HG02981 (cell line): ENCODE data around the gene BCL2L14.

ENCODE experiments used
- ATAC-seq: cut with Tn5 transposase; IDR thresholded peaks from one replicate; pipeline ENCODE4 v1.9.1; 2021; ENCODE audit warnings: mild to moderate bottlenecking, moderate library complexity; ENCODE audit not compliant: unreplicated experiment

BCL2L14 gene

DNA sequence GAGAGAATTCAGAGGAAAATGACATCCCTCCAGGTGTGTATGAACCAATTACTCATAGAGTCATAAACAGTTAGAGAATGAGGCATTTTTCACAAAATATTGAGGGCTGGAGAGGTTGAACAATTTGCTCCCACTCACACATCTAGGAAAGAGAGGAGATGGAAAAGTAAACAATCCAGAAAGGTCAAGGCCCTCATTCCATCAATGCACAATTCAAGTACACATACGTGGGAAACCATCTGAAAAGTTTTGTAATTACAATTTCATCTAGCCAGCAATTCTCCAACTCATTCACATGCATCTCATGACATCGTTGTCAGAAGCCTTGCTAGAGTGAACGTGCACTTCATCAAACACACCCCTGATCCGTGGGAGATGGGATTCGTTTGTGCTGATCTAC lies 15.7 kb upstream of the BCL2L14 start:
- no peak for ATAC-seq

DNA sequence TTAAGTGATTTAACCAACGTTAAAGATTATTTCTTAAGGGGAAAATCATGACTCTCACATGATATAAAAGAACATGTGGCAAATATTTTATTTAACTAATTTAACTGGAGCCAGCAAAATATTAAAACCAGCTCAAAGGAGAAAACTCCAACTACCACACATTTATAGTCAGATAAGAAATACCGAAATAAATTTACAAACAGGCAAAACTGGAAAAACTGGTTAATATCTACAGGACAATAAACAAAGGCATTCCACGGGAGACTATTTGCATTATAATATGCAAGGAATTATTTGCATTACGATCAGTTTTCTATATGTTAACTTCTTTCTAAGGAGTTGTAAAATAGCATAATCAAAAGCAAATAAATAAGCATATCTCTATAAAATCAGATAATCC lies 13.8 kb upstream of the BCL2L14 start:
- ATAC-seq, result no peak

- no peak for ATAC-seq
Observed at GRCh38 chr12:12064596-12064995, 6.1 kb upstream of the BCL2L14 start.

- no peak for ATAC-seq
Observed at GRCh38 chr12:12068751-12069150, 2.0 kb upstream of the BCL2L14 start.

DNA sequence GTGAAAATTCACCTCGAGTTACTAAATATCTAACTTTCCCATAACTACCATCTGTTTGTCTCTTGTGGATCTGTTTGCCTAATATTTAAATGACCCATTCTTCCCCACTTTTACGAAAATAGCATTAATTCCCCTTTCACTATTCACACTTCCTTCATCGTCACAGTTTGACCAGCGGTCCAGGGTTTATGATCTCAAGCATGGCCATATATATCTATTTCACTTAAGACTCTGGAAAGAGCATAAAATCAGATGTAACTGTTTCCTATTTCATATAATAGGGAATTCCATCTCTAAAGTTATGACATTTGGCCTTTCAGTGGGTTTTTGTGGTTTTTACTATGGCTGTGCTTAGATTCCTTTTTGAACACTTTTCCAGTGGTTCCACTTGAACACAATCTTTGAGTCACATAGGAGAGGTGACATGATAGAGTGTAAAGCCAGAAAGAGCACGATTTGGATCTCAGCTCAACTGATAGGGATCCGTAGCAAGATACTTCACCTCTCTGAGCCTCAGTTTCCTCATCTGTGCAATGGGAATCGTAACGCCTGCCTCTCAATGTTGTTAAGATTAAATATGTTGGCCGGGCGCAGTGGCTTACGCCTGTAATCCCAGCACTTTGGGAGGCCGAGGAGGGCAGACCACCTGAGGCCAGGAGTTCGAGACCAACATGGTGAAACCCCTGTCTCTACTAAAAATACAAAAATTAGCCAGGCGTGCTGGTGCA lies 754 bp upstream of the BCL2L14 start:
- ATAC-seq, result no peak

DNA sequence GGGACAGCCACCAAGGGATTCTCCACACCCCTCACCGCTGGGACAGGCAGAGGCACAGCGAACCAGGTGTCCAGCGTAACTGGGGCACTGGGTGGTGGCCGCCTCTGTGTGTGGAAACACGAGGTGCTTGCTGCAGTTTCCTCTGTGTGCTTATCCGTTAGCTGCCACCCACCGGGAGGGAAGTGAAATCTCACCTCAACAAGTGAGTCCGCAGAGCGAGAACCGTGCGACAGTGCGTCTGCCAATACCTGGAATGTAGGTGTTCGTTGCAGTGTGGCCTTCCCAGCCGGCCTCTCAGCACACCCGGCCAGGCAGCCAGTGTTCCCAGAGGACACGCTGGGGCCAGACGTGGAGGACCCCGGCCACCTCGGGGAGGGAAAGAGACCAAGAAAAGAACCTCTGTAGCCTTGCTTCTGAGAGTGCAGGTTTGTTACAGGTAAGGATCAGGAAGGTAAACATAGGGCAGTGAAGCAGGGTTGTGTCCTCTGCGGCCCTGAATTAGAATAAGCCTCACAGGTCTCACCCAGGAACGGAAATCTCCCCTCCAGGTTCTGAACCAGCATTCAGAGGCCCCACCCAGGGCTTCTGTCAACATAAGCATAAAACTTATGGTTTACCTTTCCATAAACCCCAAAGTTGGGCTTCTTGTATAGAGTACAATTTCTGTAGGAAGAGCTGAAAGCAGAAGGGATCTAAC lies 1.5 kb downstream of the BCL2L14 start:
- ATAC-seq, result no peak

DNA sequence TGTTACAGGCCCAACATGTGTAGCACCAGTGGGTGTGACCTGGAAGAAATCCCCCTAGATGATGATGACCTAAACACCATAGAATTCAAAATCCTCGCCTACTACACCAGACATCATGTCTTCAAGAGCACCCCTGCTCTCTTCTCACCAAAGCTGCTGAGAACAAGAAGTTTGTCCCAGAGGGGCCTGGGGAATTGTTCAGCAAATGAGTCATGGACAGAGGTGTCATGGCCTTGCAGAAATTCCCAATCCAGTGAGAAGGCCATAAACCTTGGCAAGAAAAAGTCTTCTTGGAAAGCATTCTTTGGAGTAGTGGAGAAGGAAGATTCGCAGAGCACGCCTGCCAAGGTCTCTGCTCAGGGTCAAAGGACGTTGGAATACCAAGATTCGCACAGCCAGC lies 8.6 kb downstream of the BCL2L14 start:
- ATAC-seq, result no peak

DNA sequence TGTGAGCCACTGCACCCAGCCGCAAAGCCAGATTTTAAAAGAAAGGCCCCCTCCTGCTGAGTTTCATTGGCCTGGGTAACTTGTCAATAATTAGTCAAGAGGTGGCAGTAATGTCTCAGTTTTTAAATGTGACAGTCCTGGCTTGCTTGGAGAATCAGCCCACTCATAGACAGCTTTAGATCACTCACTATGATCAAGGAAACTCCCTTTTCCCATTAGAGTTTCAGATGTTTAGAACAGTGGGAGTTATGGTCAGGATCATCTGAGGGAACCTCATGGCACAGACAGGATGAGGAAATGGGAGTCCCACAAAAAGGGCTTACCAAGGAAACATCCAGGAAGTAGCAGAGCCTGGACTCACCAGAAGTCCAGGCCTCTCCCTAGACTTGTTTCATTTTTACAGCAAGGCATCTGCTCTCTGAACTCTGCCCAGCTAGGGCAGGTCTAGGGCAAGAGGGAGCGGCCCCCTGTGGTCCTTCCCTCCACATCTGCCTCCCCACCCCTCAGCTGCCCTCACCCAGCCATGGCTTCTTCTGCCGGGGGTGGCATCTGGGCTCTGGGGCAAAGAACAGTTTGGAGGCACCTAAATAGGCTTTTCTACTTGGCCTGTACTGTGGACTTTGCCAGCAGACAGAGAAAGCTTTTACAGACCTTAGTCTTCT lies 11.2 kb downstream of the BCL2L14 start:
- ATAC-seq, result no peak

DNA sequence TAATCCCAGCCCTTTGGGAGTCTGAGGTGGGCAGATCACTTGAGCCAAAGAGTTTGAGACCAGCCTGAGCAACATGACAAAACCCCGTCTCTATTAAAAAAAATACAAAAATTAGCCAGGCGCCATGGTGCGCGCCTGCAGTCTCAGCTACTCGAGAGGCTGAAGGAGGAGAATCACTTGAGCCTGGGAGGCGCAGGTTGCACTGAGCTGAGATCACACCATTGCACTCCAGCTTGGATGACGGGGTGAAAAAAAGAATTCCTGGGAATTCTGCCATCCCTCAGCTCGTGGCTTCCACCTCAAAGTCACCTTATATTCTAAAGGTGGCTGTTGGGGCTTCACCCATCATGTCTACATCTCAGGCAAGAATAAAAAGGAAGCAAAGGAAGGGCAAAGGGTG lies 12.9 kb downstream of the BCL2L14 start:
- no peak for ATAC-seq

DNA sequence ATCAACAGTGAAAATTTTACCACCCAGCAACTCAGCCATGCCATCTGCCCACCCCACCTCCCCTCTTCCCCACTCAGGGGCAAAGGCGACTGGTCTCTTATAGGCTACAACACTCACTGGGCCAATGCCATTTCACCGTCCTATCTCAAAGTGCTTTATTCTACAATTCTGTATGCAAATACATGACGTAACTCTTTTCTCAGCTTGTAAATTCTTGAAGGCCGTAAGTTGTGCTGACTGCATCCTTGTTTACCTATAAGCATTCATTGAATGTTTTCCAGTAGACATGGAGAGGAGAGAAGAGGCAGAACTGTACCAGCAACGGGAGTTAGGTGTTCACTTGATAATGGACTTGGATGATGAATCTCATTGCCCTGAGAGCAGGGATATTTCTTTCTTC lies 15.6 kb downstream of the BCL2L14 start:
- ATAC-seq, result no peak

DNA sequence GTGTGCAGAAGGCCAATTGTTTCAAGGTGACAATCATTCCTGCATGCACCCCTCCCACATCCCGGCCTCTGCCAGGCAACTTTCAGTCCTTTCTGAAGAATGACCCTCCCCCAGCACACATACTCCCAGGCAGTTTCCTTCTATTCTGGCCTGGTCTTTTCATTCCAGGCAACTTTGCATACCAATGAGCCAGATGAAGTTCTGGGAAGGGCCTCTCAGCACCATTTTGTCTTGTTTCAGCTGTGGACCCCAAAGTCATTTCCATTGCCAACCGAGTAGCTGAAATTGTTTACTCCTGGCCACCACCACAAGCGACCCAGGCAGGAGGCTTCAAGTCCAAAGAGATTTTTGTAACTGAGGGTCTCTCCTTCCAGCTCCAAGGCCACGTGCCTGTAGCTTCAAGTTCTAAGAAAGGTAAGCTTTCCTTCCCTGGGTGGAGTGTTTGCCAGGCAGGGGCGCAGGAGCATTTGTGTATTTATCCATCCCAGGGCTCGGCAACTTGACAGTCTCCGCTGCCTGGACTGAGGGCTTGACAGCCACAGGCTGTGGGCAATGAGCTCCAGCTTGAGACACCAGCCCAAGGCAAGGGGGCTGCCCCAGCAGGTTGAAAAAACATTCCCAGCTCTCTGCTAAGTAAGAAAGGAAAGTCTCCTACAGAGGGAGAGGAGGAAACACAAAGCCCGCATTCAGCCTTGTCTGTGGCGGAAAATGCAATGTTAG lies 16.4 kb downstream of the BCL2L14 start:
- ATAC-seq, result no peak

- no peak for ATAC-seq
Observed at GRCh38 chr12:12087693-12088034, 16.9 kb downstream of the BCL2L14 start.

GRCh38 chr12:12088147-12088546 lies 17.4 kb downstream of the BCL2L14 start:
- ATAC-seq, result no peak

GRCh38 chr12:12088761-12089160 lies 18.0 kb downstream of the BCL2L14 start:
- ATAC-seq, result no peak

- ATAC-seq, result no peak
Observed at GRCh38 chr12:12091071-12091470, 20.3 kb downstream of the BCL2L14 start.

DNA sequence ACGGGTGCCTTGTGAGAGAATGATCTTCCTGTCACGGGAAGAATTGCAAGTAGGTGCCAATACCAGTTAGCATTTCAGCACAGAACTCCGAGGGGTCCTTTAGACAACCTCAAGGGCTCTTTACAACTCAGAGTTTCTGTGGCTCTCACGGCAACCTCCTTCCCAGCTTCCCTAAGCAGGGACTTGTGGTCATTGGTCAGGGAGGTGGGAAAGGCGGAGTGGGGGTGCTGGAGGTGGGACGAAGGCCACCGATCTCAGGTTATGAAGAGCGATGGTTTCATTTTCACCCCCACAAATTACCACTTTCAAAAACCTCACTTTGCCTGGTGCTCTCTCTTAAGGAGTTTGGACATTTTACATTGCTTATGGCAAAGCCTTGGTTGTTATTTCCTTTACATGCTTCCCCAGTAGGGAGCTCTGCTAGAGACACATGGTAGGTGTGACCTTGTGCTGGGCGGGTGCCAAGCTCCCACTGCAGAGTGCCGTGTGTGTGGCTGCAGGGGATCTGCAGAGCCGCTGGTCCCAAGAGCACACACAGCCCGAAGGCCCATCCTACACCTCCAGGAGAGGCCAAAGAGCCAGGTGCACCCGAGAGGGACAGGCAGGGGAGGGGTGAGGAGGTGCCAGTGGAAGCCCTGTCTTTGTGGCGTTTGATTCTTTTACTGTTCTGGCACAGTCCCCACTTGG lies 21.4 kb downstream of the BCL2L14 start:
- no peak for ATAC-seq

DNA sequence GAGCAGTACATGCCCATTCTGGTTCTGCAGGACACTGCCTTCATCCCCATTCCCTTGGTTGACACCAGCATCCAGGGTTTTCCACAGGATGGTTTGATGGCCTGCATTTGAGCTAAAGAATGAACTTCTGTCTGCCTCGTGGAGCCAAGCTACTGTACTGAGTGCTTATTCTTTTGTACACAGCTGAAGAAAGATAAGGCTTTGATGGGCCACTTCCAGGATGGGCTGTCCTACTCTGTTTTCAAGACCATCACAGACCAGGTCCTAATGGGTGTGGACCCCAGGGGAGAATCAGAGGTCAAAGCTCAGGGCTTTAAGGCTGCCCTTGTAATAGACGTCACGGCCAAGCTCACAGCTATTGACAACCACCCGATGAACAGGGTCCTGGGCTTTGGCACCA lies 23.7 kb downstream of the BCL2L14 start:
- ATAC-seq, result no peak

DNA sequence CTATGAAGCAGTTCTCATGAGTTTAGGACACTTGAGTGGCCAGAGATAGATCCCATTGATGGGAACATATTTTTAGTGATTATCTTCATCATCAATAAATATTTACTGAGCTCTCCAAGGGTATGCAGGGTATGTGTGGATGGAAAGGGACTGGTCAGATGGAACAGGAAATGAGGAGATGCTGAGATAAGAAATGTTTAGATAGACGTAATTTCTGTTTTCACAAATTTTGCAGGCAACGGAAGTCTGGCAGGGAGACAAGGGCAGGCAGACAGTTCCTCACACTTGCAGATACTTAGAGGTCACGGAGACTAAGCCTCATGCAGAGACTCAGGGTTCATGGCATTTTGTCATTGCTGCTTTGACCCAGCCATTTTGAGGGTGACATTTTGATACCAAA lies 24.3 kb downstream of the BCL2L14 start:
- ATAC-seq, result no peak

DNA sequence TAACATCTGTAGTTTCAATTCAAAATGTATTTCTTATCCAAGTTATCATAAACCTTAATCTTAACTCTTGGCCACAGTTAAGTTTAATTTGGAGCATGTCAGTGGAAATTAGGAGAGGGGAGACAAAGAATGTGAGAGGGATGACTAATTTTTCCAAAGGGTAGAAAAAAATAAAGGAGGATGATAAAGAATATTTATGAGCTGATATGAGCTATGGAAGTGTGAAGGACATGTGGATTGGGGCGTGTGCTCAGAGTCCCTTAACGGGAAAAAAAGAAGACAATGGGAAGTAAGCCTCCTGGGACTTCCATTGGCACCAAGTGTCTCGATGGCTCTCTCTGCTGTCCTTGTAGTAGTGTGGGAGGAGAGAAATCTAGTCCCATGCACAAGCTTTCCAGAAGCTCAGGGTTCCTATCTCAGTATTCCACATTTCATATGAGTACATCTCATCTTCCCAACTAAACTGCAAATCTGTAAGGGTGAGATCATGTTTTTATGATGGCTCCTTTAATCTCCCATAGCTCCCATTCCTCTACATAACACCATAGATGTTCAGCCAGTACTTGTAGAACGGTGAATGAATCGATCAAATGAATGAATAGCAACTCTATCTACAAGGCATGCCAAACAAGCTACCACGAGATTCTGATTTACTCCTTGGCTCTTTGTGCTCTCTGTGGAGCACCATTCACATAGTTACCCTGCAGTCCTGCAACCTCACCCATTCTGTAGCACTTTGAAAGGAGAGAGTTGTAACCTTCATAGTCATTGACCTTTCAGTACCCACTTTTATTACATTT lies 27.4 kb downstream of the BCL2L14 start:
- no peak for ATAC-seq

DNA sequence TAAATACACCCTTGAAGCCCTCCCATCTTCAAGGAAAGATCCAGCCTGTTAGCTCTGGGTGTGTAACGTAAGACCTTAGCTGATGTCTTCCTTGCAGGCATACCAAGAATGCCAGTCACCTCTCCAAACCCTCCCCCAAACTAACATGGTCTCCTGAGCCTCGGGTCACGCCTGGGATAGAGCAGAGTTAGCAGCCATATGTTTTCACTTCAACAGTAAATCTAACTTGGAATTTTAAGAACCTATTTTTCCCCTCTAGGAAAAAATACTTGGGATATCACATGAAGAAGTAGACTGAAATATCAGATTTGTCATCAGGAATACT lies 27.9 kb downstream of the BCL2L14 start:
- no peak for ATAC-seq
